AG08395 (cell line): Measurements from ENCODE around the gene TOP3B.
"Not testable (repeated sequence)": the region's sequence is repeated elsewhere in the genome, so short reads cannot be mapped to it uniquely, and the experiment has no call there.

Source experiments
- DNase-seq: peaks from one replicate; pipeline ENCODE4 v3.0.0; 2012; ENCODE audit warnings: mixed read lengths, low spot score

Gene TOP3B

DNA sequence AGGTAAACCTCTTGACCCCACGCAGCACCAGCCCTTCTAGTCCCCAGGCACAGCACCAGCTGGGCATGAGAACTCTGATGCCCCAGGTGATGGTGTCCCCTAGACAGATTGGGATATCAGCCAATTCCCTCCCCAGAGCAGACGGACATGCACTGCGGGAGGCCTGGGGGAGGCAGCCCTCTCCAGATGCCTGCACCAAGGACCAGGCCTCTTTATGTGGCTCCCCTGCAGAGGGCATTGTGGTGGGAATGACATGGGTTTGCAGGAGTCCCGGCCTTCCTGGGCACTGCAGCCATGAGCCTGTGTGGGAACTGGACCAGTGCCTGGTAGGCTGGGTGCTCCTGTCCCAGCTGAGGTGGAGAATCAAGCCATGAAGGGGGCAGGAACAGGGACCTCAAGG, 55.9 kb downstream of the TOP3B start:
- no peak for DNase-seq

DNA sequence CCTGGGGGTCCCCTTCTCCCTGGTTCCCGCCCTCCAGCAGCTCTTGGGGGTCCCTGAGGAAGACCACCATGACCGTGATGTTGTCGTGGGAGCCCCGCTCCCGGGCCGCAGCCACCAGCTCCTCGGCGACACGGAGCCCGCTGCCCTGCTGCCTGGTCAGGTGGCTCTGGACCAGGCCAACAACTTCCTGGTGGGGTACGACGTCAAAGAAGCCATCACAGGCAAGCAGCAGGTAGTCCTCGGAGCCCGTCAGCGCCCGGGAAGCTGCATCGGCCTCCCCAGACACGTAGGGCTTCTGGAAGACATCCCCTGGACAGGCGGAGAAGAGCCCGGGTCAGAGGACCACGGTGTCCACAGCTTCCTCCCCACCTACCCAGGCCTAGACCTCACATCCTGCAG, 59.4 kb downstream of the TOP3B start:
- DNase-seq = no peak

DNA sequence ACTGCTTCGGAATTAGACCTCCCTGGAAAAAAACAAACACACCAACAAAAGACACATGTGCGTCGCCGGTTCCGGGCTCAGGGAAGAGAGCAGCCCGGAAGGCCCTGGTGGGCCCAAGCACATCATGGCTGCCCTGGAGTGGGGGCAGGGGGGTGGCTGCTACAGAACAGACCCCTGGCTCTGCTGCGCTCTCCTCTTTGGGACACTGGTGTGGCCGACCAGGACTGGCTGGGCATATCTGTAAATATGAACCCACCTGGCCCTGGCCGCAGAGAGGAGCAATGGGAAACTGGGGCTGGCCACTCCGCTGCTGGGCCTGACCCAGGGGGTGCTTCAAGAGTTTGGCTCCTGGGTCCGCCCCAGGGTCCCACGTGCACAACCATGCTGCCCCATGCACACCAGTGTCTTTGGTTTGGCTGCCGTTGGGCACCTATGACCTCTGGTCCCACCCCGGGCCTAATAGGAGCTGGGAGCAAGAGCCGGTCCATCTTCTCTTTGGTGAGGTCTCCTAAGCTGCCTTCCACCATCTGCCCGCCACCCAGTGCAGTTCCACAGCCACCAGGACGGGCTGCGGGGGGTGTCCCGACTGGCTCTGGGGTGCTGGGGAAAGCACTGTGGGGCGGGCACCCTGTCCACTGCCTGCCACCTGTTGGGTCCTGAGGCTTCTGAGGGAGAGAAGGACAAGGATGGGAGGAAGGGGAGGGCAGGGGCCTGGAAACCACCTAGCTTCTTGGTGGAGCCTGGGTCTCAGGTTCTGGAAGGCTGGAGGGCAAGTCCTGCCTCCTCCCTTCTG, 60.0 kb downstream of the TOP3B start:
- DNase-seq = no peak

DNA sequence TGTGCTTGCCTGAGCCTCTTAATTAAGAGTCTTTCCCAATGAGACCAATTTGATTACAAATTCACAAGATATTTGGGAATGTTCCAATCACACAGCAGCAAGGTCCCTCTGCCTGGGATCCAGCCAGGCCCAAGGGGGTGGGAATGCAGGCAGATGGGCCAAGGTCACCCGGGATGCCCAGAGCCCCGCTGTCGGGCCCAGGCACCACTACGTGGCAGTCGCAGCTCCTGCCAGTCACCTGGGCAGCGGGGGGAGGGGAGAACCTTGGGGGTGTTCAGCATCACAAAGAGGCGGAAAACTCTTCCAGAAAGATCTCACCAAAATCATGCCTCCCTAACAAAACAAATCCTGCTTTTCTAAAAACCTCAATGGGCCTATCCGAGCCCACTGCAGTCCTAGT, 60.9 kb downstream of the TOP3B start:
- DNase-seq = peak; percentile 16

DNA sequence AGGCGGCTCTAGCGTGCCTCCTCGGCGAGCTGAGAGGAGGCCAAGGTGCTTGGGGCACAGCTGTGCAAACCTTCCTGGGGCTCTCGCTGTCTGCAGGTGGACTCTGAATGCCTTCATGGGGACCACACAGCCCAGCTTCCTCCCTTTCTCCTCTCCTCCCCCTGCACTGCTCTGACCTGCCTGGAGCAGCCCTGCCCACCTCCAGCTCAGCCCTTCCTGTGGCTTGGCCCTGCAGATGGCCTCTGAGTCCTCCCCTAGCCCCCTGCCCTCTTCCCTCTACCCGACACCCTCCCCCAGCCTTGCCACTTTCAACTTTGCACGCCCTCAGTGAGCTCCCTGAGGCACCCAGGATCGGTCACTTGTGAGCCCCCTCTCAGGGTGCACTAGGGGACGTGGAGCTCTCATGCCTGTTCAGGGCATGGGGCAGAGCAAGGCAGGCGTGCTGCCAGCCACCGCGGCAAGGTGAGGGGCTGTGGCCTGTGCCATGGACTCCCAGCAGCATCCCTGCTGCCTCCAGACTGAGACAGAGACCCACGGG, 61.3 kb downstream of the TOP3B start:
- no peak for DNase-seq

DNA sequence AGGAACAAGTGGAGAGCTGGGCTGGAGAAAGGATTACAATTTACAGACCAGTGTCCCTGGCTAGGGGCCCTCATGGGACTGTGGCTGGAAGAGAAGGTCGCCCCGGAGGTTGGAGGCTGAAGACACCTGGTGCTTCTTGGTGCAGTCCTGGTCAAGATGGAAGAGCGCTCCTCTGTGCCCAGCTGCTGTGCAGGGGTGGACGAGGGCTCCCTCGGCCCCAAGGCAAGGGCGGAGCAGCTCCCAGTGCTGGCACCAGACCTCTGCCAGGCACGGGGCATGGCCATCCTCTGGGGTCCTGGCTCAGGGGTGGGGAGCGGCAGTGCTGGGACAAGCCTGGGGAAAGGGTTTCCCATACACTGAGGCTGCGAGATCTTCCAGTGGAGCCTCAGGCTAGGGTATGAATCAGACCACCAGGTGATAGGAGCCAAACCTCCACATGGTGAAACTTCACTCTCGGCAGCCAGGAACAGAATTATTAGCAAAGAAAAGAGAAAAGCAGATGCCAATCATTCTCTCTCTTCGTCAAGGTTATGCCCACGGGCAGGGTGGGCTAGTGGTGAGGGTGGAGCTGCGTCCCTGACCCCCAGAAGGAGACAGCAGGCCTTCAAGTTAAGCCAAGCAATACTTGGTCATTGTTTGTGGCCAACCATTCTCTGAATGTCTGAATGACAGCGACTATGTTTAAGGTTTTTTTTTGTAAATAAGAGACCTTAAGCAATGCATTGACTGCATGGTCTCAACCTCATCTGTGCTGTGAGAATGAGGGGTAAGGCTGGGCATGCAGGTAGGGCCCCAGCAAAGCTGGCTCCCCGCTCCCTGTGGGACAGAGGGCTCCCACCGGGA, 62.0 kb downstream of the TOP3B start:
- DNase-seq = no peak

DNA sequence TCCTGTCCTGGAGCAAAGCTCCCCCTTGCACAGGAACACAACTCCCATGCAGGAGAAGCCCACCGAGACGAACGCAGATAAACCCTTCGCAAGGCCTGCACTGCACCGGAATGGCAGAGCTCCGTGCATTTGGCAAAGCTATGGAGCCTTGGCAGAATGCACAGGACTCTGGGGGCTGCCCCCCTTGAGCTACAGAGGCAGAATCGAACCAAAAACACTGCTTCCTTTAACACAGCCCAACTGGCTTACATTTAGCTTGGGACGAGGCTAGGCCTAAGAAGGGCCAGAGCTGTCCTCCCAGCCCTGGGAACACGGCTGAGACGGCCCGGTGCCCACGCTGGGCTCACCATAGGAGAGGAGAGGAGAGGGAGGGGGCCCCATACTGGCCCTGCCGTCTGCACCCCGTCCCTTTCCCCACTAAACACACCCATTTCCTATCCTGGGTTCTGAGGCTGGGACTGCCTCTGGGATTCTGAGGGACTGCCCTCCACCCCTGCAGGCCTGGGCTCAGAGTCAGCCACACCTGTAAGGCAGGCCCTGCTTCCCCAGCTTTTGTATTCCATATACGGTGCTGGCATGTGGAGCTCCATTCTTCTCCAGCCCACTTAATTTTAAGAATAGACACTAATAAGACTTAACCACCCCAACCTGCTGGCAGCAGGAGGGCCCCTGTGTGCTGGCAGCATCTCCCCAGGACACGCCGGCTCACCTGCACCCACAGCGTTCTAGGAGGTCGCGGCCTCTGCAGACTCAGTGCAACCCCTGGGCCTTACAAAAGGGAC, 62.9 kb downstream of the TOP3B start:
- DNase-seq = no peak

DNA sequence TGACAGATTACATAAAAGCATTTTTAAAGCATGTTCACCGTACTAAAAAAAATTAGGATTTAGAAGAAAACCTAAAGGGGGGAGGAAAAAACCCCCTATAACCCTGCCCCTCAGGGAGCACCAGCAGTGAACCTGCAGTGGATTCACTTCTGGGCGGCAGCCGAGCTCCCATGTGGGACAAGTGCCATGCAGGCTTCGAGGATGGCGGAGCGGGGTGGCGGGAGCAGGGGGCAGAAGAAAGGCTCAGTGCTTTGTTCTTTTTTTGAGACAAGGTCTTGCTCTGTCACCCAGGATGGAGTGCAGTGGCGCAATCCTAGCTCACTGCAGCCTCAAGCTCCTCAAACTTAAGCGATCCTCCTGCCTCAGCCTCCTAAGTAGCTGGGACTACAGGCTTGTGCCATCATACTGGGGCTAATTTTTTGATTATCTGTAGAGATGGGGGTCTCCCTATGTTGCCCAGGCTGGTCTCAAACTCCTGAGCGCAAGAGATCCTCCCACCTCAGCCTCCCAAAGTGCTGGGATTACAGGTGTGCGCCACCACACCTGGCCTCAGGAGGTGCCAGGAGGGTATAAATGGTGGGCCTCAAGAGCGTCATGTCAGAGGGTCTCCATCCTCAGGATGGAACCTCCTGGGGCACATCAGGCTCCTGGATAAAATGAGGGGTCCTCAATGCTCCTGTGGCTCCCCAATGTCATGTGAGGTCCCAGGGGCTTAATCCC, 64.0 kb downstream of the TOP3B start:
- DNase-seq = no peak

DNA sequence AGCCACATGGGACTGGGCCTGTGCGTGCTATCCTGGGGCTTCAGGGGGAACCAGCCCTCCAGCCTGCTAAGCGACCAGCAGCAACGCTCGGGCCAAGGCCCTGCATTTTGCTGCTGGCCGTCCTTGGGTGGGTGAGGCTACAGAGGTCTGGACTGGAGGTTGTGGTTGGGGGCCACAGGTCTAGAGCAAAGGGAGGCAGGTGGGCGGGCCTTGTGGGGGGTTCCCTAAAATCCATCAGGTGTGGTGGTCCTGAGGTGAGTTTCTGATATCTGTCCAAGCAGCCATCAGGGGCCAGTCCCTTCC, 64.7 kb downstream of the TOP3B start:
- no peak for DNase-seq

DNA sequence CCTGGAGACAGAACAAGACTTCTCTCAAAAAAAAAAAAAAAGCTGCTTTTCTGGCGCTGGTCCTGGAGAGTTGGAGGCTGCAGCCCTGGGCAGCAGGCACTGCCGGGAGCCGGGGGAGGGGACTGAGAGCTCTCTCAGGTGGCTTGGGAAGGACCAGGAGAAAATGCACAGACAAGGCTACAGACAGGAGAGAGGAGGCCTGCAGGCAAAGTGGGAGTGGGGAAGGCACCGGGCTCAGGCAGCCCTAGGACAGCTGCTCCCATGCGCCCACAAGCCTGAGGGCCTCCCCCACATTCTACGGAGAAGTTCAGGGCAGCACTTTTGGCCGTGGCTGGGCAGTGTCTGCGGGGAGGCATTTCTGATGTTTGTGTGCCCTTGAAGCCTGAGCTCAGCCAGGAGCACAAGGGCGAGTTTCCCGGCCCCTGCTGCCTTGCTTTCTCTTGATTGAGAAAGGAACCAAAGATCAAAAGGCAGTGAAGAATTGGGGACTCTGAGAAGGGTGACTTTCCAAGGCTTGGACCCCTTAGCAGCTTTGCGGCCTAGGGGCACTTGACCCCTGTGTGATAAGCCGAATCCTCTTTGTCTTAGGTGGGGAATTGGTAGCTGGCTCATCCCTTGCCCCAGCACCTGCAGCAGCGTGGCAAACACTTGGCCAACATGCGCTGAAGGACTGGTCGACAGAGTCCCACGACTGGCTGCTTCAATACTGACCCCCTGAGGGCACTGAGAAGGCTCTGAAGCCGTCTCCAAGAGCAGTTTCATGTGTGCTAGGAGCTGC, 65.2 kb downstream of the TOP3B start:
- DNase-seq = no peak

DNA sequence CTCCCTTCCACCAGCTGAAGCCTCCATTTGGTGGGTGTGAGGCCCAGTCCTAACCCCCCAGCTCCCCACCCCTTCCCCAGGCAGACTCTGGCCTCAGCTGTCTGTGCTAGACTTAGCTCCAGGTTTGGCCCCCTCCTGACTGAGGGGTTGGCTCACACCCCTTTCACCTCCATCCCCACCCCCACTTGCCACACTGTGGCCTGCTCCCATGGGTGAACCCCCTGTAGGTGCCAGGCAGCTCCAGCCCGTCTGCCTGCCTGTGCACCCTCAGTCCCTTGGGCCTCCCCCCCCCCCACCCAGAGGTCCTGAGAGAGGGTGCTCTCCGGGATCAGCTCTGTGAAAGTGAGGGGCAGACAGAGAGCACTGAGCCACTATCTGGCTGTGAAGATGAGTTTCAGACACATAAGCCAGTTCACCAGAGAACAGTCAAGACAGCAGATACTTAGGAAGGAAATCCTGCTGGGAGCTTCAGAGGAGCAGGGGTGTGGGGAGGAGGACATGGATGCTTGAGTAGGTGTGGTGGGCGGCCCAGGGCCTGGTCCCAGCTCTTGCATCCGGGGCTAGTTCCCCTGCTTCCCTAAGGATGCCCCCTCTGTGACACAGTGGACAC, 66.2 kb downstream of the TOP3B start:
- no peak for DNase-seq

DNA sequence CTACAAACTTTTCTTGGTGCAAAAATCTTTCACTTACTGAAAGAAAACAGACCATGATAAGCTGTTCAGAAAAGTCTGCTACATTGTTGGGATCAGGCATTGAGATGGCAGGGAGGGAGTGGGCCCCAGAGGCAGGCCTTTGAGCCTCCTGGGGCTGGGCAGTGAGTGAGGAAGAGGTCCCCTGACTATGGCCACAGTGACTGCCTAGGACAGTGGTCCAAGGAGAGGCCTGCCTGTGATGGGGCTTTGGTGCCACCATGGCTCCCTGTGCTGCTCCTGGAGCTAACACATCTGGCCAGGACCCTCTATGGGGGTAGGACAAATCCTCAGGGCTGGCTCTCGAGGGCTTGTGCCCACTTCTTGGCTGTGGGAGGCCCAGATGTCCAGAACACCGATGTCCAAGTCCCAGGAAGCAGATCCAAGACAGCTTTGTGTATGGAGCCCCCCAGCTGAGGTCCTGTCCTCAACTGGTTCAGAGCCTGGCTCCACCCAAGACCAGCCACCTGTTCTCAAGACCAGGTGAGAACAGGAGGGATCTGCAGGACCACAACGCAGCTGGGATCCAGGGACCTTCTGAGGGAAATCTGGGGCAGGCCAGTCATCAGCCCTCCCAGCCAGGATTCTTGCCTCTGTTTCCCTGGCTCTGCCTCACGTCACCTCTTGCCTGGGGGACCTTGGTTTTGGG, 66.8 kb downstream of the TOP3B start:
- no peak for DNase-seq

DNA sequence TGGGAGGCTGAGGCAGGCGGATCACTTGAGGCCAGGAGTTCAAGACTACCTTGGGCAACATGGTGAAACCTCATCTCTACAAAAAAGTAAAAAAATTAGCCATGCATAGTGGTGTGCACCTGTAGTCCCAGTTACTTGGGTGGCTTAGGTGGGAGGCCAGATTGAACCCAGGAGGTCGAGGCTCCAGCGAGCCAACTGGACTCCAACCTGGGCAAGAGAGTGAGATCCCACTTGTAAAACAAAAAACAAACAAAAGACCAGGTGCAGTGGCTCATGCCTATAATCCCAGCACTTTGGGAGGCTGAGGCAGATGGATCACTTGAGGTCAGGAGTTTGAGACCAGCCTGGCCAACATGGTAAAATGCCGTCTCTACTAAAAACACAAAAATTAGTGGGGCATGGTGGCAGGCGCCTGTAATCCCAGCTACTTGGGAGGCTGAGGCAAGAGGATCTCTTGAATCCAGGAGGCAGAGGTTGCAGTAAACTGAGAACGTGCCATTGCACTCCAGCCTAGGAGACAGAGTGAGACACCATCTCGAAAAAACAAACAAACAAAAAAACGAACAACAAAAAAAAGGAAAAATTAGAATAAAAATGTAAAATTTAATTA, 68.4 kb downstream of the TOP3B start:
- DNase-seq = not testable (repeated sequence)

DNA sequence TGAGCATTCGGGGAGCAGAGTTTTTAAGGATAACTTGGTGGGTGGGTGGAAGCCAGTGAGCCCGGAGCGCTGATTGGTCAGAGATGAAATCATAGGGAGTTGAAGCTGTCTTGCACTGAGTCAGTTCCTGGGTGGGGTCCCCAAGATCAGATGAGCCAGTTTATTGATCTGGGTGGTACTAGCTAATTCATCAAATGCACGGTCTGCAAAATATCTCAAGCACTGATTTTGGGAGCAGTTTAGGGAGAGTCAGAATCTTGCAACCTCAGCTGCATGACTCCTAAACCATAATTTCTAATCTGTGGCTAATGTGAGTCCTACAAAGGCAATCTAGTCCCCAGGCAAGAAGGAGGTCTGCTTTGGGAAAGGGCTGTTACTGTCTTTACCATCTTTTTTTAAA, 72.2 kb downstream of the TOP3B start:
- not testable (repeated sequence) for DNase-seq

DNA sequence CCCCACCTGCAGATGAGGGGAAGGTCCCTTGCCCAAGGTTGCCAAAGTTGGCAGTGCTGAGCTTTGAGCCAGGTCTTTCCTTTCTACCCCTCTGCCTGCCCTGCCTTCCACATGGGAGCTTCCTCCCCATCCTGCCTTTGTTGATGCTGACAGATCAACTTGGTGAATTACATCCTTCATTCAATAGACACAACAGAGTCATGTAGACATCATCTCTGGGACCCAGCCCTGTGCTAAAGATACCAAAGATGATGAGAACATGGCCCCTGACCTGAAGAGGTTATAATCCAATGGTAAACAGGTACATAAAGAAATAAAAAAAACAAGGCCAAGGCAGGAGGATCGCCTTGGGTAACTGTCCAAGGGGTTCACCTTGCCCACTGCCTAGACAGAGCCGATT, 72.7 kb downstream of the TOP3B start:
- DNase-seq = no peak

DNA sequence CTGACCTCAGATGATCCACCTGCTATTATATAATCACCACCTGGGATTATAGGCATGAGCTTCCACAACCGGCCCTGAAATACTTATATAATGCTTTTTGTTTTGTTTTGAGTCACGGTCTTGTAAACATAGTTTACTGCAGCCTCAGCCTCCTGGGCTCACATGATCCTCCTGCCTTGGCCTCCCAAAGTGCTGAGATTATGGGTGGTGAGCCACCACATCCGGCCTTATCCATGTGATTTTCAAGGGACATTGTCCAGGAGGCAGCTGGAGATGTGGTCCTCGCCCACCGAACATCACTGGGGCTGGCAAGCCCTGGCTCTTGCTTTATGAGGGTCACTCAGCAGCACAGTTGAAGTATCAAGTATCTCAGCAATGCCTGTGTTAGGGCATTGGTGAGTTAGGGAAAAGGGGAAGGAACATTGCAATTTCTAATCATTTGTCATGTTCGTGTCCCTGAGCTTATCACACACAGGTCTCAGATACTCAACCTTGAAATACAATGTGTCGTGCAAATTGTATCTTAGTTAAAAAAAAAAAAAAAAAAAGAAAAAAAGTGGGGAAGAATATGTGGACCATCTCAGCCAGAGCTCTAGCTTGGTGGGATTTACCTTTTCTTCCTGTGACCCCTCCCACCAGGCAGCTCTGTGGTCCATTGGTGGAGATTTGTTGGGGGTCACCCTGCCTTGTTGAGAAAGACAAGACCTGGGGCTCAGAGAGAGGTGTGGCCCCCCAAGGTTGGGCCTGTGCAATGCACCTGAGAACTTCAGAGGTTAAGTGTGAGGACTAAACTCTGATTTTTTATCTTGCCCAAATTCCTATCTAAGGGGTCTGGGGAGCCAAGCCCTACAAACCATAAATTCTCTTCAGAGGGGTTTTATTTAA, 74.7 kb downstream of the TOP3B start:
- DNase-seq = no peak
